Central memory CD4-positive, alpha-beta T cell (primary cell): Measurements from ENCODE around the gene LATS2.
"Not testable (repeated sequence)": the region's sequence is repeated elsewhere in the genome, so short reads cannot be mapped to it uniquely, and the experiment has no call there.

Experiments
- DNase-seq: peaks from one replicate; pipeline ENCODE4 v3.0.0; 2022

Gene LATS2

DNA sequence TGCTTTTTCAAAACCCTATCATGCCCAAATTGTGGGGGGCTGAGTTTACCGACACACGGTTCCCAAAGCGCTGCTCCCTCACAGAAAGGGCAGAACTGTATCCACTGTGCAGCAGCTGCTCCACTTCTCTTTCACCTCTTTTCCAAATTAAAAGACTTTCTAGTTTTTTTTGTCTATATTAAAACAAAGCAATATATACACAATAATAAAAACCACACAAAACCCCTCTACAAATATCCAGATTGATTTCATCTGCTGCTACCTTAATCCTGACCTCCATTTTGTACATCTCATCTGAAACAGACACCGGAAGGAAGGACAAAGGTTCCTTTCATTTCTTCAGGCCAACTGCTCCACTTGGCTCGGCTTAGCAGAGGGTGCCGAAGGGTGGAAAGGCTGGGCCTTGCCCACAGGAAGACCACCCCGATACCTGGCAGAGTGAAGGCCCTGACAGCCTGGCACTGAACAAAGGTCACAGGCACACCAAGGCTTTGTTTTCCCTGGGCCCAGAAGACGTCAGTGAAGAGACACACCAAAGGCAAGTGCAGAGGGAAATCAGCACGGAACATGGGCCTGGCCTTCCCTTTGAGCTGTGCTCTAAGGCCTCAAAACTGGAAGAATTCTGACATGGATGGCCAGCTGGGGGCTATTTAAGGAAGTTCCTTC, 71.6 kb downstream of the LATS2 start:
- DNase-seq, result no peak

DNA sequence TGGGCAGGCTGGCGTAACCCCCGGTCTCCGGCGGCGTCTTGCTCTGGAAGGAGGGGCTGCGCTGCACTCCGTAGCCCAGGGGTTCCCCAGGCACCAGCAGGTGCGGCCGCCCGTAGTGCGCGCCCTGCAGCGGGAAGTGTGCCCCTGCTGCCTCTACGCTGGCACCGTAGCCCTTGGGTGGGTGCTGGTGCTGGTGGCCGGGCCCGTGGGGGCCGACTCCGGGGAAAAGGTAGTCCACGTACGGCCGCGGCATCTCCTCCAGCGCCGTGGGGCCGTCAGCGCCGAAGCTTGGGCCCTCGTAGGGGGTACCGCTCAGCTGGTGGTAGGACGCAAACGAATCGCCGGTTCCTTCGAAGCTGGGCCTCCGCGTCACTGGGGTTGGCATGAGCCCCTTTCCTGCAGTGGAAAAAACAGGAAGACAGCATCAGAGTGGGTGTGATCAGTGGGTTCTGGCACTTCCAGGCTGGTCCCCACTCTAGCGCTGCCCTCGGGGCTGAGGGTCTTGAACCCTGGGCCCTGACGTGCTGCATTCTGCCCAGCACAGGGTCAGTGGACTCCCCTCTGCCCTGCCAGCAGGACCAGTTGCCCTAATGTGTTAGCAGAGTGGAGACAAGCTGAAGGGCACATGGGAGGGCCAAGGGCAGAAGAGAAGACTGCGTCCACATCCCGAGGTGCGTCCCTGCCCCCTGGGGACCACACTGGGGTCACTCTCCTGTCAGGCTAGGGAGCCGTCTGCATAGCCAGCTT, 72.3 kb downstream of the LATS2 start:
- no peak for DNase-seq

DNA sequence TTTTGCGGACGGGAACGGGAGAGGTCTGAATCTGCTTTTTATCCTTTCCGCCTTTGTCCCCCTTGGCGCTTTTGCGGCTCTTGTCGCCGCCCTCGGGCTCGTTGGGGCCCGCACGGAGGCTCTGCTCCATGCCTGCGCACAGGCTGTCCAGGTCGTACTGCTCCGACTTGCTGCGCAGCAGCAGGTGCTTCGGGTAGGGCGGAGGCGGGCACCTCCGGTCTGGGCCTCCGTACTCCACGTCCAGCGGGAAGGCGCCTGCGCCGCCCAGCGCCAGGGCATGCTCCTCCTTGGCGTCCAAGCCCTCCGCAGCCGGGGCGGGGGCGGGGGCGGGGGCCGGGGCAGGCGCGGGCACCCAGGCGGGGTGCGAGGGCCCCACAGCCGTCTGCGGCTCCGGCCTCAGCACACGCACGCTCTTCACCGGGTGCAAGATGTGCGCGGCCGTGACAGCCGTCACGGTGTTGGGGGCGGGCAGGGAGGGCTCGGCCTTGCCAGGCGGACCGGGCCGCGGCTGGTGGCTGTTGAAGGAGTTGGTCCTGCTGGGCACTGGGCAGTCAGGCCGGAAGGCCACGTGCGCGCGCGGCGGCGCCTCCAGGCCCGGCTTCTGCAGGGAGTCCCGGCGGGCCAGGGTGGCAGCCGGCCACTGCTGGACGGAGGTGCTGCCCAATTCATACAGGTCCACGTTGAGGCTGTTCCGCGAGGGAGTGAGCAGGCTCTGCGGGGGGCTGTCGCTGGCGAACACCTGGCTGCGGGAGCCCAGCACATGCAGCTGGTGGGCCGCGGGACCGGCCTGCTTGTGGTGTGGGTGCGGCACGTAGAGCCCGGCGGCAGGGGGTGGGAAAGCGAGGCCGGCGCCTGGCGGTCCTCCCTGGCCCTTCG, 73.1 kb downstream of the LATS2 start:
- DNase-seq, result no peak

DNA sequence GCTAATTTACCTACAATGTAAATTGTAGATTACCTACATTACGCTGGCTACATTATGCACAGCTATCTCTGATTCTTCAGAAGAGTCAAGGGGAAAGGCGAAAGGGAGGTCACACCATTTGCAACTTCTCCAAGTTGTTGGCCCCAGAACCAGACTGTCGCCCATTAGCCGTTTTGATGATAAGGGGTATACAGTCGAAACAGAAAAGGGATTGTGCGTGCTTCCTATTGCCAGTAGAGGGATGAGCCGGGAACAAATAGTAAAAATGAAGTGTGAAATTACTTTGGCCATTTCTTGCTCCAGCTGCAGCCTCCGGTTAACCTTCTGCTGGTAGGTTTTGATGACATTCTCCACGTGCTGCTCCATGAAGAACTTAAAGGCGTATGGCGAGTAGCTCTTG, 73.8 kb downstream of the LATS2 start:
- no peak for DNase-seq

DNA sequence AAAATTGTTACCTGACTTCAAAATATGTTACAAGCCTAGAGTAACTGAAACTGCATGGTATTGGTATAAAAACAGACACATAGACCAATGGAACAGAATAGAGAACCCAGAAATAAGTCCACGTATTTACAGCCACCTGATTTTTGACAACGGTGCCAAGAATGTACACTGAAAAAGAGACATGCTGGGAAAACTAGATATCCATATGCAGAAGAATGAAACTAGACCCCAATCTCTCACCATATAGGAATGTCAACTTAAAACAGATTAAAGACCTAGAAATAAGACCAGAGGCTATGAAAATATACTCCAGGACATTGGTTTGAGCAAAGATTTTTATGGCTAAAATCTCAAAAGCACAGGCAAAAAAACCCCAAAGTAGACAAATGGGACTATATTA, 76.5 kb downstream of the LATS2 start:
- no peak for DNase-seq

DNA sequence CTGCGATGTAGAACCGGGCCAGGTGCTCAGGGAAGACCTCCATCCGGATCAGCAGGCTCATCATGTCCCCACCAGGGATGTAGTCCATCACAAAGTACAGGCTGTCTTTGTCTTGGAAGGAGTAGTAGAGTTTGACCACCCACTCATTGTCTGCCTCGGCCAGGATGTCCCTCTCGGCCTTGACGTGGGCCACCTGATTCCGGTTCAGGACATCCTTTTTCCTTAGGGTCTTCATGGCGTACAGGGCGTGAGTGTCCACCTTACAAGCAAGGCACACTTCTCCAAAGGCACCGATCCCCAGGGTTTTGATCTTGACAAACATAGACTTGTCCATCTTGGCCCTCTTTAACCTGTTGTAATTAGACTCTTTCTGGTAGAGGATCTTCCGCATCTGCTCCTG, 78.0 kb downstream of the LATS2 start:
- DNase-seq, result no peak

DNA sequence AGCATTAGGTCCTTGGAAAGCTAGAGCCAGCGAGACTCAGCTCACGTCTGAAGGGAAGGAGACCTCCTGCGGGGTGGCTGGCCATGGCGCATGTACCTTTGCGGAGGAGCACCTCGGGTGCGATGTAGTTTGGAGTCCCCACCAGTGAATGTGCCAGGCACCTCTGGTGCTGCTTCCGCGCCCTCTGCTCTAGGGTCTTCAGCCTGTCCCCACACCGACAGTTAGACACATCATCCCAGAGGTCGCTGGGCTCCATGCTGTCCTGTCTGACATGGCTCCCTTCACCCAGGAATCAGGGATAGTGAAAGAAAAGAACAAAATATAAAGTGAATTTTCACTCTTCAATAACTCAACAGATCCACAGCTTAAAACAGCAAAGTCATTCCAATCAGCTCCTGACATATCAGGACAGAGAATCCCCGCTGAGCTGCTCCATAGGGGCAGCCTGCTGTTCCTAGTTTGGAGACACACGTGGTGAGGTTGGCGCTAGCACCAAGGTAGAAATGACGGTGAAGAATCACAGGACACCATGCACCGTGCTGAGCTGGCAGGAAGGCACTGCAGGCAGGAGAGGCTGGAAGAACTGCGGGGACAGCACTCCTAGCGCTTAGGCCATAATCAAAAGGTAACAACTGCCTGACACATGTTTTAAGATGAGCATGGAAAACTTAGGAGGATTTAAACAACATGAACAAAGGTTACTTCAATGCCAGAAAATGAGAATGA, 79.9 kb downstream of the LATS2 start:
- no peak for DNase-seq

DNA sequence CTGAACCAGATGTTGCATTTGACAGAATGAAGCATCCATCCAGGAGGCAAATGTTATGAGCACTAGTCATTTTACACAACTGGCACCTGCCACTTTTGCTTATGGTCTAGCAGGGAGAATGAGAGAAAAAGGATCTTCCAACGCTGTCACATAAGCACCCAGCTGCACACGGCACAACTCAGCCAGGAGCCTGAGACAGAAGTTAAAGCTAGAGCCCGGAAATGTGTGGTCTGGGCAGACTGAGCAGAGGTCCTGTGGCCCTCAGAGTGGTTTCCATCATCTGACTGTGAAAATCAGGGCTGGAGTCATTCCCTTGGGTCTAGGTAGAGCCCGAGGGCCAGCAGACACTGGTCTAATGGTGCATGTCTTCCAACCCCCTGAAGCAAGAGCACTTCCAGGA, 80.5 kb downstream of the LATS2 start:
- DNase-seq, result no peak

DNA sequence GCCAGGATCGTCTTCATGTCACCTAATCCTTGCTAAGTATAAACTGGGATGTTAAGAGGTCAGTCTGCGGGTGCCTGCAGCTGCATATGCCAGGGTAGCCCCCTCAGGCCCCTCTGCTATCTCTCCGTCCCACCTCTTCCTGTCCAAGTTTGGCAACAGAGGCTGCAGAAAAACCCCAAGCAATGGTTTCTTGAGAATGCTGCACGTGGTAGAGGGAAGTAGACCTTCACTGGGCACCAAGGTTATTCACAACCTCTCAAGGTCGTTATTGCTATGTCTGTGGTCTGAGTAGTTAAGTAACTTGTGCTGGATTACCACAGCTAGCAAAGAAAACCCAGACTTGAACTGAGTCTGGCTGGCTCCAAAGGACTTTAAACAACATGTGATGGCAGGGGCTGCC, 81.0 kb downstream of the LATS2 start:
- DNase-seq, result no peak

DNA sequence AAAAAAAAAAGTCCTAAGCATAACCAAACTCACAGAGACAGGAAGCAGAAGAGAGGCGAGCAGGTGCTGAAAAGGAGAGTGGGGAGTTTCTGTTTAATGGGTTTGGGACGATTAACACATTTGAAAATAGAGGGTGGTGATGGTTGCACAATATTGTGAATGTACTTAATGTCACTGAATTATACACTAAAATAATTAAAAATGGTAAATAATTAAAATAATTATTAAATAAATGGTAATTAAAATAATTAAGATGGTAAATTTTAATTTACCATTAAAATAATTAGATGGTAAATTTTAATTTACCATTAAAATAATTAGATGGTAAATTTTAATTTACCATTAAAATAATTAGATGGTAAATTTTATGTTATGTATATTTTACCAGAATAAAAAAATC, 84.0 kb downstream of the LATS2 start:
- no peak for DNase-seq

DNA sequence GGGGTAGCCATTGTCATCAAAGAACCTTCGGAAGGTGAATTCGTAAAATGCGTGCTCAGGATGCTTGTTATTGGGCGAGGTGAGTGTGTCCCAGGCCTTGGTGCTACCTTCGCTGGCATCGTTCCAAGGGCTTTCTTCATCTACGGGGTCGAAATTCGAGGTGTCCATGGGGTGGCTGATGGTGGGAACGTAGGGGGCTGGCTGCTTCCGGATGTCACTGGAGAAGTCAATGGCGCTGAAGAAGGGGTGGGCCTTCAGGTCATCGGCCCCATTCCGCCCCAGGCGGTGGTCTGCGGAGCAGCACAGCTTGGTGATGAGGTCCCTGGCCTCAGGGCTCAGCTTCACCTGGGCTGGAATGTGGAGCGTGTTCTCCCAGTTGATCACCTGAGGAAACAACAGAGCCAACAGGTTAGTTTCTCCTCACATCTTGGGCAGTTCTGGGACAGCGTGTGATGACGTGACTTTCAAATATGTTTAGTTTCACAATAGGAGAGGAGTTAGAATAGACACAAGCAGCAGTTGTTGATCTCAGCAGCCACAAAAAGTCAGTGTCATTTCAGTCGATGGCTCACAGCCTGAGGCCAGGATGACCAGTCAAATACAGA, 86.3 kb downstream of the LATS2 start:
- DNase-seq, result no peak

DNA sequence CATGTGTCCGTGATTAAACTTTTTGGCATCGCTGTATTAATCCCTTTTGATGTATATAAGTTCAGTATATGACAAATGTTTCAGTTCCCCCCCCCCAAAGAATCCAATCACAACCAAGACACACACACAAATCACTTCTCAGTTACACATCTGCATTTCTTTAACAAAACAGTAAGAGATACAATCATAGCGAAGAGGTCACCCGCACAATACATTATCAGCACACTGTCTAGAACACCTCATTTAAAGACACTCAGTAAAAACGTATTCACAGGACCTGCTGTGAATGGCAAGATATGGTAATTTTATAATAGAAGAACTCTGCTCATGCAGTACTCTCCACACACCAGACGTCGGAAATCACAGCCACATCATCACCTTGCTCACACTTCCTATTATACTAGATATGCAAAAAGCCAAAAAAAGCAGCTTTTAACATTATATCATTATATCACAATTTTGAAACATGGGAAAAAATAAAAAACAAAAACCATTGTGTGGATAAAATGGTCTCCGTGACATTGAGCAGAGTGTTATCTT, 87.4 kb downstream of the LATS2 start:
- no peak for DNase-seq

DNA sequence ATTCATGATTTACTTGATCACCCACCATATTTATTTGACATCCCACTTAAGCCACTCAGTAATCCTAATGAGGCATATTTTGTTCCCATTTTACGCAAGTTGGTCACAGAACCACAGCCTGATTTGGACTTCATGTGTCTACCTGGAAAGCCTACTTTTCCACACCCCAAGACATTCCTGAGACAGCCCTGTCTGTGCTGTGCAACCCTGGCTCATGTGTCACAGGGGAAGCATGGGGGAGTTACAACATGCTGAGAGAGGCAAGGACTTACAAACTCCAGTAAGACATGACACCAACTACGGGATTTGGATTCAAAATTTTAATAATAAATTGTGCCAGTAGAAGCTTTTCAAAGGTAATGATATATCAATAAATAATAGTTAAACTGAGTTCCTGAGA, 88.7 kb downstream of the LATS2 start:
- no peak for DNase-seq

DNA sequence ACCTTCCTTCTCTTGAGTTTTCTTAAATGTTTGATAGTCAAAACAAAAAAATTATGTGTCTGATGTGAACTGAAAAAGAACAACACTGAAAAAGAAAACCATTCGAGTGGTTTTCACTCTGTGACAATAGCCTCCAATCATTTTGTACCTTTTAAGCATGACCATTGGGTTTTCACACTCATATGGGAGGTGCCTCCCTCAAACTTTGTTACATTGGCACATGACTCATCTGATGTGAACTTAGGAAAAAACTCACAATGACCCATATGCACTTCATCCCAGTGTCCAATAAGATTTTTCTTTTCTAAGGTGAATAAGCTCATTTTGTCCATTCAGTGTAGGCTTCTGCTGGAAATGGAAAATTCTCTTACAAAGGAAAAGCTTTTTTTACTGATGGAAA, 92.2 kb downstream of the LATS2 start:
- DNase-seq, result no peak

DNA sequence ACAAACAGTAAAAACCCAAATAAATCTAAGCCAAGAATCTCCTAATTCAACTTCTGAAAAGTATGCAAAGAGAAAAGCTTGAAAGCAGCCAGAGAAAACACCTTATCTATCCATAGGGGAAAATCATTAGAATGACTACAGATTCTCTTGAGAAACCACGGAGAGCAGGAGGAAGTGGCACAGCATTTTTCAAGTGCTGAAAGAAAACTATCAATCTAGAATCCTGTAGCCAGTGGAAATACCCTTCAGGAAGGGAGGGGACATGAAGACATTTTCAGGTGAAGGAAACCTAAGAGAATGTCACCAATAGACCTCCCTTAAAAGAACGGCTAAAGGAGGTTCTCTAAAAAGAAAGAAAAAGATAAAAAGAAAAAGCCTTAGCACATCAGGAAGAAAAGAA, 92.6 kb downstream of the LATS2 start:
- DNase-seq, result no peak

DNA sequence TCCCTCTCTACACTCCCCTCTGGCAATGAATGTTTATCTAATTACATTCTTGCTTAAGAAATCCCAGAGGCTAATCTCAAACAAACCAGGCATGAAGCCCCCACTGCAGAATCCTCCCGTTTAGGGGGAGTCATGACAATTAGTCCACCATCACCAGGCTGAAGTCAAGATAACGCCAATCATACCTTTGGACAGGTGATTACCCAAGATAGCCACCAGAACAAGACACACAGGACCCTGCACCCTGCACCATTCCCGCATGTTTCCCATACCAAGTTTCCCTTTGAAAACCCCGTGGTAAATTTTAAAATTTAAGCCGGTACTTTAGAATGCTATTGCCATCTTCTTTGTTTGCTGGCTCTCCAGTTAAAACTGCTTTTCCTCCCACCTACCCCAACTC, 94.0 kb downstream of the LATS2 start:
- DNase-seq, result no peak

DNA sequence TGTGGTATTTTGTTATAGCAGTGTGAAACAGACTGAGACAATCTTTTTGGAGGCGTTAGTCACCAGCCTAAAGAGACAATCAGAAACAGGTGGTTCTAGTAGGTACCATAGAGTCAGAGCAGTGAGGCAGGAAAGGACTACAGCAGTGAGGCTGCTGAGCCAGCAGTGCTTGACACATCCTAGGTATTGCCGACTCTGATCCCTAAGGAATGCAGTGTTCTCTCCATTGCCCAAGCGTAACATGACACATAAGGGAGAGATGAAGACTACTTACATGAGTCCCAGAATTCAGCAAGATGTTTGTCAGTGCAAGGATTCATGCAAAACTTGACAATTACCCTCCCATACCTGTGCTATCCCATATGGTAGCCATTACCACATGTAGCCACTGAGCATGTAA, 96.5 kb downstream of the LATS2 start:
- no peak for DNase-seq

DNA sequence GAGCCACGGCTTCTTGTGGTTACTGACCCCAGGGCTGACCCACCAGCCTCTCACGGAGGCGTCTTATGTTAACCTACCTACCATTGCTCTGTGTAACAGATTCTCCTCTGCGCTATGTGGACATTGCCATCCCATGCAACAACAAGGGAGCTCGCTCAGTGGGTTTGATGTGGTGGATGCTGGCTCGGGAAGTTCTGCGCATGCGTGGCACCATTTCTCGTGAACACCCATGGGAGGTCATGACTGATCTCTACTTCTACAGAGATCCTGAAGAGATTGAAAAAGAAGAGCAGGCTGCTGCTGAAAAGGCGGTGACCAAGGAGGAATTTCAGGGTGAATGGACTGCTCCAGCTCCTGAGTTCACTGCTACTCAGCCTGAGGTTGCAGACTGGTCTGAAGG, 99.7 kb downstream of the LATS2 start:
- not testable (repeated sequence) for DNase-seq

DNA sequence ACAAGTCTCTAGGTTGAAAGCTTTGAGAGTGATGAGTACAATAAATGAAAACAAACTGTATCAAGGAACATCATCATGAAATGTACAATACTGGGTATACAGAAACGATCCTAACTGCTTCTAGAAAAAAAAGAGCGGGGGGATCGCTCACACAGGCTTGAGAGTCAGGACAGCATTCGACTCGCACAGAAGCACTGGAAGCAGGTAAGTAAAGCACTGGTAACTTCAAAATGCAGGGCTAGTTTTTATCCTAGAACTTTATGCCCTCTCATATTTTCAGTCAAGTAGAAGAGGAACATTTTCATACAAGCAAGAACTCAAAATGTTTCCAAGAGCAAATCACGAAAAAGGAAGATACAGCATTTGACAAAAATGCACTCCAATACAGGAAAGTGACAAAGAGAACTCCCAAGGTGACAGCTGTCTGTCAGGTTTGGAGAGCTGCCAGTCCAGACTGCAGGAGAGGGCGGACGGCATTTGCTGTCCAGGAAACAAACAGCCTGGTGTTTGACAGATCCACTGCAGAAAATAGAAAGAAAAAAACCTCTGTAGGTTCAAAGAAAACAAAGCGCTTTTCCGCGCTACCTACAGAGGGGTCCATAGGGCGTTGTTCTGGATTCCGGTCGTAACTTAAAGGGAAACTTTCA, 100.6 kb downstream of the LATS2 start:
- no peak for DNase-seq

DNA sequence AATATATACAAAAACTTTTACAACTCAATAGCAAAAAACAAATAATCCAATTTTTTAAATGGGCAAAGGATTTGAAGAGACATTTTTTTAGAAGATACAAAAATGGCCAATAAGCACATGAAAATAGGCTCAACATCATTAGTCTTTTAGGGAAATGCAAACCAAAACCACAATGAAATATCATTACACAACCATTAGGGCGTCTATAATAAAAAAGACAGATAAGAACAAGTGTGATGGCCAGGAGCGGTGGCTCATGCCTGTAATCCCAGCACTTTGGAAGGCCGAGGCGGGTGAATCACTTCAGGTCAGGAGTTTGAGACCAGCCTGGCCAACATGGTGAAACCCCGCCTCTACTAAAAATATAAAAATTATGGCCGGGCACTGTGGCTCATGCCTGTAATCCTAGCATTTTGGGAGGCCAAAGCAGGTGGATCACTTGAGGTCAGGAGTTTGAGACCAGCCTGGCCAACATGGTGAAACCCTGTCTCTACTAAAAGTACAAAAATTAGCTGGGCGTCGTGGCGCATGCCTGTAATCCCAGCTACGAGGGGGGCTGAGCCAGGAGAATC, 104.3 kb downstream of the LATS2 start:
- not testable (repeated sequence) for DNase-seq

DNA sequence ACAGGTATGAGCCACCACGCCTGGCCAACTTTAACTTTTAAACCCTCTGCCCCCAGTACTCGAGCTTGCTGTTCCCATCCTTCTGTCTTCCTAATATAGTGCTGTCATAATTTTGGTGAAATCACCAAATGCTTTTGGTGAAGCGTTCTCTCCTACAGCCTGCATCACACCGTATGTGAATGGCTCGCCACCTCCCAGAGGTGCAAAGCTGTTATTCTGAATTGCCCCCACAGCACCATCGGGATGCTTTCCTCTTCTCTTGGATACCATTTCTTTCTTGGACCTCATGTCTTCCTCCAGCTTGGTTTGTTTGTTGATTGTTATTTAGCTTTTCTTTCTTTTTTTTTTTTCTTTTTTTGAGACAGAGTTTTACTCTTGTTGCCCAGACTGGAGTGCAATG, 105.9 kb downstream of the LATS2 start:
- no peak for DNase-seq
